Natural killer cell (primary cell): ENCODE measurements around the gene CORO2A. TPM values are rescaled to one million over a fixed set of nuclear protein-coding genes. Genes with fewer than 3 reads are reported as not detected.

ENCODE experiments used
- ATAC-seq, 3 donors: fragments of 150-1000 bp in 2 of 3; fragments of 200-7000 bp in 1 of 3; cut with Tn5 transposase; 1 replicate in 1 of 3; 2 replicates in 2 of 3; pipeline ENCODE4 v1.10.0; 2021; ENCODE audit warnings: mild to moderate bottlenecking in 2 of 3, moderate library complexity in 2 of 3
- DNase-seq, 2 donors: peaks; one replicate each; pipeline versions ENCODE4 v3.0.0 to v3.0.0-alpha.2; 2013 to 2021; ENCODE audit warnings: mixed read lengths in 1 of 2
- H3K27ac ChIP-seq: one replicate; pipeline ENCODE4 v1.5.1; 2013; ENCODE audit warnings: mild to moderate bottlenecking, low read length
- H3K27me3 ChIP-seq: one replicate; pipeline ENCODE4 v1.6.1; 2013; ENCODE audit warnings: low read length; ENCODE audit not compliant: control insufficient read depth, insufficient read depth
- H3K36me3 ChIP-seq: one replicate; pipeline ENCODE4 v1.6.1; 2013; ENCODE audit warnings: low read length; ENCODE audit not compliant: control insufficient read depth, insufficient read depth
- H3K4me1 ChIP-seq: one replicate; pipeline ENCODE4 v1.6.1; 2013; ENCODE audit warnings: low read length; ENCODE audit not compliant: control insufficient read depth, insufficient read depth
- H3K4me3 ChIP-seq: one replicate; pipeline ENCODE4 v1.5.1; 2013; ENCODE audit warnings: low read length
- H3K9me3 ChIP-seq: one replicate; pipeline ENCODE4 v1.6.1; 2013; ENCODE audit warnings: low read length; ENCODE audit not compliant: control insufficient read depth, insufficient read depth
- H3K27ac Mint-ChIP-seq, 2 donors: one replicate each; pipeline ENCODE4 v1.8.0; 2022; ENCODE audit warnings: mild to moderate bottlenecking in 2 of 2, mixed read lengths in 2 of 2, moderate library complexity in 1 of 2
- H3K27me3 Mint-ChIP-seq, 2 donors: one replicate each; pipeline ENCODE4 v1.8.0; 2022; ENCODE audit warnings: low read depth in 2 of 2, mixed read lengths in 2 of 2
- H3K36me3 Mint-ChIP-seq: one replicate; pipeline ENCODE4 v1.8.0; 2022; ENCODE audit warnings: mixed read lengths
- H3K4me1 Mint-ChIP-seq, 2 donors: one replicate each; pipeline ENCODE4 v1.8.0; 2022; ENCODE audit warnings: mixed read lengths in 2 of 2
- H3K4me3 Mint-ChIP-seq: one replicate; pipeline ENCODE4 v1.8.0; 2022; ENCODE audit warnings: mild to moderate bottlenecking, moderate library complexity, mixed read lengths
- H3K9me3 Mint-ChIP-seq, 2 donors: one replicate each; pipeline ENCODE4 v1.8.0; 2022; ENCODE audit warnings: mixed read lengths in 2 of 2
- WGBS: methylation state at CpG from one replicate; pipeline ENCODE4 v1.1.7; 2013; ENCODE audit warnings: missing lambda C conversion rate; ENCODE audit not compliant: insufficient coverage; 5-methylcytosine and 5-hydroxymethylcytosine counted together
- intact Hi-C: fragments of 100-400 bp; cut with micrococcal nuclease; formaldehyde crosslinking; loops from one replicate; pipeline ENCODE4 v1.14.2; 2022
- total RNA-seq, 4 donors: library from RNA; stranded (reverse); fragments of 120-200 nt in 1 of 4; gene quantifications; one replicate each; pipeline versions ENCODE4 v1.2.3 to v1.2.4, GENCODE V29; 2013 to 2022
- TF ChIP-seq, protein P1 (sequence below): fragments of 200-600 bp; IDR thresholded peaks from one replicate; pipeline ENCODE4 v1.8.0; 2022; ENCODE audit warnings: antibody characterized with exemption

The CORO2A gene
- total RNA-seq, 3 donors from 2014 or later (not counting 1 experiment from before 2014, with no cell fraction given) = 1.9 to 3.6 (median 2.3) TPM

DNA sequence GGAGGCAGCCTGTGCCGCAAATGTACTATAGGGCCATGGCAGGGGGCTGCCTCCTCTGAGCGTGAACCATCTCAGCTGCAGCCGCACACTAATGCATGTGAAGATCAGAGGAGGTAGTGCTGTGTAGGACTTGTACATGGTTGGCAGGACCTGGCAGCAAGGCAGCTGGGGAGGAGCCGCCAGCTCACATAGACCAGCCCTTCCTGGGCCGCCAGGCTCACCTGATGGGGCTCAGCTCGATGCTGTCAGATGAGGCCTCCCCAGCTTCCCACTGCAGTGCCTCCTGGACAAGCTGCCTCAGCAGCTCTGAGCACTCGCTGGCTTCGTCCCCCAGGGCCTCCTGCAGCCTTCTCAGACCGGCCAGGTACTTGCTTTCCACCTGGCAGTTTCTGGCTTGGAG is 18.0 kb upstream of the CORO2A start:
- H3K27me3 Mint-ChIP-seq = no peaks in the 10 kb centered on the region
- H3K9me3 ChIP-seq = no peaks in the 10 kb centered on the region
- H3K4me3 Mint-ChIP-seq = no peak overlapping the region
- TF ChIP-seq, protein P1, sequence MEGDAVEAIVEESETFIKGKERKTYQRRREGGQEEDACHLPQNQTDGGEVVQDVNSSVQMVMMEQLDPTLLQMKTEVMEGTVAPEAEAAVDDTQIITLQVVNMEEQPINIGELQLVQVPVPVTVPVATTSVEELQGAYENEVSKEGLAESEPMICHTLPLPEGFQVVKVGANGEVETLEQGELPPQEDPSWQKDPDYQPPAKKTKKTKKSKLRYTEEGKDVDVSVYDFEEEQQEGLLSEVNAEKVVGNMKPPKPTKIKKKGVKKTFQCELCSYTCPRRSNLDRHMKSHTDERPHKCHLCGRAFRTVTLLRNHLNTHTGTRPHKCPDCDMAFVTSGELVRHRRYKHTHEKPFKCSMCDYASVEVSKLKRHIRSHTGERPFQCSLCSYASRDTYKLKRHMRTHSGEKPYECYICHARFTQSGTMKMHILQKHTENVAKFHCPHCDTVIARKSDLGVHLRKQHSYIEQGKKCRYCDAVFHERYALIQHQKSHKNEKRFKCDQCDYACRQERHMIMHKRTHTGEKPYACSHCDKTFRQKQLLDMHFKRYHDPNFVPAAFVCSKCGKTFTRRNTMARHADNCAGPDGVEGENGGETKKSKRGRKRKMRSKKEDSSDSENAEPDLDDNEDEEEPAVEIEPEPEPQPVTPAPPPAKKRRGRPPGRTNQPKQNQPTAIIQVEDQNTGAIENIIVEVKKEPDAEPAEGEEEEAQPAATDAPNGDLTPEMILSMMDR = no peak
- no peak overlapping the region for H3K4me3 ChIP-seq
- no peaks in the 10 kb centered on the region for H3K9me3 Mint-ChIP-seq
- intact Hi-C loops = no loop called here
- no peaks in the 10 kb centered on the region for H3K36me3 Mint-ChIP-seq
- no peaks in the 10 kb centered on the region for H3K27me3 ChIP-seq
- peaks cover 7% of the 10 kb centered on the region for H3K36me3 ChIP-seq
- H3K27ac Mint-ChIP-seq = no peak overlapping the region
- peaks cover 8% of the 10 kb centered on the region for H3K4me1 ChIP-seq
- WGBS = 95% methylated on average over 9 of the region's 9 CpGs
- no peaks in the 10 kb centered on the region for H3K4me1 Mint-ChIP-seq
- H3K27ac ChIP-seq = no peak overlapping the region
- DNase-seq = no peak
- no peak for ATAC-seq

DNA sequence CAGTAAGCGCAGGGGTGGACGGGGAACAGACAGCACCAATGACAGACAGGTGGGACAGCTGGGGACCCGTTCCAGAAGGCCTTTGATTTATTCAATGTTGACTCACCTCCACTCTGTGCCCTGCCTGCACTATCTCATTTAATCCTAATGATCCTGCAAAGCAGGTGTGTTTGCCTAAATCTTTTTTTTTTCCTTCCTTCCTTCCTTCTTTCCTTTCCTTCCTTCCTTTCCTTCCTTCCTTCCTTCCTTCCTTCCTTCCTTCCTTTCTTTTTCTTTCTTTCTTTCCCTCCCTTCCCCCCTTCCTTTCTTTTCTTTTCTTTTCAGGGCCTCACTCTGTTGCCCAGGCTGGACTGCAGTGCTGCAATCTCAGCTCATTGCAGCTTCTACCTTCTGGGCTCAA is 17.1 kb upstream of the CORO2A start:
- no peaks in the 10 kb centered on the region for H3K27me3 ChIP-seq
- no peaks in the 10 kb centered on the region for H3K36me3 Mint-ChIP-seq
- no peaks in the 10 kb centered on the region for H3K9me3 ChIP-seq
- no peaks in the 10 kb centered on the region for H3K9me3 Mint-ChIP-seq
- WGBS = 88% methylated on average over 3 of the region's 3 CpGs
- no peak overlapping the region for H3K4me3 Mint-ChIP-seq
- H3K27ac Mint-ChIP-seq = no peak overlapping the region
- peaks cover 9% of the 10 kb centered on the region for H3K4me1 ChIP-seq
- intact Hi-C loops = loop anchor here (5.0 kb wide), 1 partner anchor 137 kb away; no protein-coding TSS in a partner anchor
- TF ChIP-seq, protein P1 = no peak
- H3K4me1 Mint-ChIP-seq = no peaks in the 10 kb centered on the region
- DNase-seq = no peak
- H3K27me3 Mint-ChIP-seq = no peaks in the 10 kb centered on the region
- H3K4me3 ChIP-seq = no peak overlapping the region
- no peak overlapping the region for H3K27ac ChIP-seq
- peaks cover 7% of the 10 kb centered on the region for H3K36me3 ChIP-seq
- no peak for ATAC-seq

DNA sequence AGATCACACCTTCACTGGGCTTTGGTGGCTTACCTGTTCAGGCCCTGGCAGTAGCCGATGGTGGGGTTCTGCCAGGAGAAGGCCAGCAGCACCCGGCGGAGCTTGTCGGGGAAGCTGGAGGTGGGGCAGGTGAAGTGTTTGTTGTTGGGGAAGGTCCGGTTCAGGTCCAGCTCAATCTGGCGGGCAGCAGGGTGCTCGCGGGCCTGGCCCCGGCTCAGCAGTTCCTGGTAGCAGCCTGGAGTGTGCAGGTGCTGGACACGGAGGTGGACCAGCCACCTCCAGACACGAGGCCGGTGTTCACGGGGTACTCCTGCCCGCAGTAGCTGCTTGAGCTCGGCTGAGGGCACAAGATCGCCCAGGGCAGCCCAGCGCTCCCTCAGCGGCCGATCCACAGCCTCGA is 16.2 kb upstream of the CORO2A start:
- Mint-ChIP-seq H3K4me3 (no peak overlapping the region), H3K9me3 (no peaks in the 10 kb centered on the region), H3K27me3 (no peaks in the 10 kb centered on the region), H3K4me1 (no peaks in the 10 kb centered on the region), H3K27ac (no peak overlapping the region), H3K36me3 (no peaks in the 10 kb centered on the region)
- DNase-seq (no peak), ATAC-seq (no peak)
- TF ChIP-seq, protein P1 = no peak
- no peak overlapping the region for H3K27ac ChIP-seq
- peaks cover 9% of the 10 kb centered on the region for H3K4me1 ChIP-seq
- intact Hi-C loops = loop anchor here (5.0 kb wide), 1 partner anchor 136 kb away; no protein-coding TSS in a partner anchor
- no peak overlapping the region for H3K4me3 ChIP-seq
- H3K9me3 ChIP-seq = no peaks in the 10 kb centered on the region
- WGBS = 96% methylated on average over 20 of the region's 20 CpGs
- peaks cover 7% of the 10 kb centered on the region for H3K36me3 ChIP-seq
- no peaks in the 10 kb centered on the region for H3K27me3 ChIP-seq

DNA sequence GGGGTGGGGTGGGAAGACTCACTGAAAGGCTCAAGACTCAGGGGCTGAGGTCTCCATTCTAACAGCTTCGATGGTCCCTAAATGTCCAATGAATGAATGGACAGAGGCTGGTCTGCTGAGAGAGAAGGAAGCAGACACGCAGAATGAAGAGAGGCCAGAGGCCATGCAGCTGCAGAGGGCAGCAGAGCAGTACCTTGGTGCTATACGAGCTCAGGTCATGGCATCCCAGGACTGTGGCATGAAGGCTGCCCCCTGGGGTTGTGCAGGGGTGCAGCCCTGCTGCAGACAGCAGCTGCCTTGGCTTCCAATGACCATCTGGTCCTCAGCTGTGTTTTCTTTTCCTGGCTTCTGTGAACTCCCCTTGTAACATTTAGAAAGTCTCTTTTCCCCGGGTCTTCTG is 15.2 kb upstream of the CORO2A start:
- Mint-ChIP-seq H3K9me3 (no peaks in the 10 kb centered on the region), H3K27ac (no peak overlapping the region), H3K27me3 (no peaks in the 10 kb centered on the region), H3K4me1 (no peaks in the 10 kb centered on the region), H3K36me3 (no peaks in the 10 kb centered on the region), H3K4me3 (no peak overlapping the region)
- Histone ChIP-seq H3K4me1 (peaks cover 9% of the 10 kb centered on the region), H3K9me3 (no peaks in the 10 kb centered on the region), H3K27me3 (no peaks in the 10 kb centered on the region), H3K27ac (no peak overlapping the region), H3K4me3 (no peak overlapping the region), H3K36me3 (peaks cover 4% of the 10 kb centered on the region)
- DNase-seq (no peak), ATAC-seq (no peak)
- TF ChIP-seq, protein P1 = no peak
- intact Hi-C loops = loop anchor here (5.0 kb wide), 1 partner anchor 135 kb away; no protein-coding TSS in a partner anchor
- 95% methylated on average over 4 of the region's 4 CpGs for WGBS
